A204.1 (cell line): ENCODE results near the gene NAPSA.
"Not testable (repeated sequence)": the region's sequence is repeated elsewhere in the genome, so short reads cannot be mapped to it uniquely, and the experiment has no call there.

Source experiments
- FAIRE-seq: peaks from 2 replicates; lab custom pipeline; 2012; peaks lifted over from hg19 to GRCh38; lab: Jason Lieb, UNC

NAPSA gene

GRCh38 chr19:50330365-50331078, 34.9 kb downstream of the NAPSA start:
- no peak for FAIRE-seq

GRCh38 chr19:50329926-50330294, 35.5 kb downstream of the NAPSA start:
- FAIRE-seq = not testable (repeated sequence)

- FAIRE-seq = peak; percentile 99
Observed at GRCh38 chr19:50329146-50329925, 36.1 kb downstream of the NAPSA start, which contains the start of gene KCNC3. Gene KCNC3, minus strand, starts transcription at chr19:50329377. Its CDS starts 295 bp downstream, at chr19:50329082.

- no peak for FAIRE-seq
Observed at GRCh38 chr19:50328873-50329145, 36.6 kb downstream of the NAPSA start.

- FAIRE-seq = no peak
Observed at GRCh38 chr19:50328224-50328872, 37.1 kb downstream of the NAPSA start.

- no peak for FAIRE-seq
Observed at GRCh38 chr19:50327461-50328223, 37.8 kb downstream of the NAPSA start.

GRCh38 chr19:50327013-50327412, 38.4 kb downstream of the NAPSA start:
- no peak for FAIRE-seq

GRCh38 chr19:50326101-50326664, 39.3 kb downstream of the NAPSA start:
- no peak for FAIRE-seq

GRCh38 chr19:50325310-50326100, 39.9 kb downstream of the NAPSA start:
- FAIRE-seq = no peak

GRCh38 chr19:50324331-50324730, 41.1 kb downstream of the NAPSA start:
- no peak for FAIRE-seq

- FAIRE-seq = no peak
Observed at GRCh38 chr19:50323782-50324133, 41.7 kb downstream of the NAPSA start.

- FAIRE-seq = no peak
Observed at GRCh38 chr19:50322931-50323781, 42.3 kb downstream of the NAPSA start.

- FAIRE-seq = no peak
Observed at GRCh38 chr19:50322234-50322633, 43.2 kb downstream of the NAPSA start.

GRCh38 chr19:50321831-50322230, 43.6 kb downstream of the NAPSA start:
- no peak for FAIRE-seq

GRCh38 chr19:50320596-50320995, 44.8 kb downstream of the NAPSA start:
- FAIRE-seq = no peak

- FAIRE-seq = no peak
Observed at GRCh38 chr19:50320051-50320450, 45.4 kb downstream of the NAPSA start.

- no peak for FAIRE-seq
Observed at GRCh38 chr19:50319156-50319555, 46.3 kb downstream of the NAPSA start.

- FAIRE-seq = no peak
Observed at GRCh38 chr19:50318438-50318837, 47.0 kb downstream of the NAPSA start.

- FAIRE-seq = no peak
Observed at GRCh38 chr19:50317115-50317514, 48.3 kb downstream of the NAPSA start.

GRCh38 chr19:50315773-50316448, 49.5 kb downstream of the NAPSA start:
- no peak for FAIRE-seq
